Upper lobe of left lung (tissue), 6 donors: Measurements from ENCODE around the gene KCNJ5. TPM values are rescaled to one million over a fixed set of nuclear protein-coding genes. Genes with fewer than 3 reads are reported as not detected.

Experiments used
- ATAC-seq, 2 donors: fragments of 200-7000 bp; cut with Tn5 transposase; one replicate each; pipeline ENCODE4 v1.9.1; 2022; ENCODE audit warnings: mild to moderate bottlenecking in 2 of 2, moderate library complexity in 2 of 2; ENCODE audit not compliant: low FRiP score in 2 of 2
- DNase-seq, 2 donors: peaks; one replicate each; pipeline ENCODE4 v3.0.0-alpha.2; 2019 to 2020
- H3K27ac ChIP-seq, 4 donors: fragments of 200-600 bp; sonication (generic); one replicate each; pipeline ENCODE4 v1.5.1; 2016 to 2019
- H3K27me3 ChIP-seq, 4 donors: fragments of 200-600 bp; sonication (generic); one replicate each; pipeline ENCODE4 v1.5.1; 2017 to 2019
- H3K36me3 ChIP-seq, 4 donors: fragments of 200-600 bp; sonication (generic); one replicate each; pipeline ENCODE4 v1.5.1; 2016 to 2019
- H3K4me1 ChIP-seq, 4 donors: fragments of 200-600 bp; sonication (generic); one replicate each; pipeline ENCODE4 v1.5.1; 2018 to 2019
- H3K4me3 ChIP-seq, 4 donors: fragments of 200-600 bp; sonication (generic); one replicate each; pipeline ENCODE4 v1.5.1; 2017 to 2019; ENCODE audit warnings: mild to moderate bottlenecking in 2 of 4, moderate library complexity in 1 of 4
- H3K9me3 ChIP-seq, 4 donors: fragments of 200-600 bp; sonication (generic); one replicate each; pipeline ENCODE4 v1.5.1; 2018 to 2019
- EP300 ChIP-seq, 4 donors: sonication (generic); formaldehyde crosslinking; IDR thresholded peaks; one replicate each; pipeline ENCODE4 v1.5.1; 2017; ENCODE audit warnings: antibody characterized with exemption in 4 of 4, control low read depth in 2 of 4
- POLR2A ChIP-seq, 4 donors: fragments of 450-650 bp; IDR thresholded peaks; one replicate each; pipeline ENCODE4 v1.5.1; 2016 to 2017; ENCODE audit warnings: antibody characterized with exemption in 4 of 4, mild to moderate bottlenecking in 2 of 4
- POLR2AphosphoS5 ChIP-seq, 2 donors: sonication (generic); formaldehyde crosslinking; IDR thresholded peaks; one replicate each; pipeline ENCODE4 v1.5.1; 2017; ENCODE audit warnings: antibody characterized with exemption in 2 of 2
- WGBS, 2 donors: methylation state at CpG; one replicate each; pipeline ENCODE4 v1.1.5; 2017 to 2018; 5-methylcytosine and 5-hydroxymethylcytosine counted together
- total RNA-seq, 6 donors: library from RNA; depleted of rRNA in 4 of 6; stranded (reverse); fragments of >200 nt in 4 of 6; gene quantifications; one replicate each; pipeline versions ENCODE4 v1.1.0 to v1.2.1, GENCODE V29; 2016 to 2021
- TF ChIP-seq, protein P1 (sequence below), 6 experiments: fragments of 450-650 bp in 4 of 6; fragments of 200-600 bp in 2 of 6; sonication (generic) in 2 of 6; IDR thresholded peaks; one replicate each; pipeline ENCODE4 v1.5.1; 2016 to 2019; ENCODE audit warnings: antibody characterized with exemption in 6 of 6
- donor health status: DM: no; HTN: no; CAD: no; lungs with moderate emphysema.
- donor health status: DM: no; HTN: yes; CAD: no; lungs with severe emphysema.

The KCNJ5 gene
- total RNA-seq, 6 donors from 2014 or later = 1.5 to 7.5 (median 4.9) TPM

DNA sequence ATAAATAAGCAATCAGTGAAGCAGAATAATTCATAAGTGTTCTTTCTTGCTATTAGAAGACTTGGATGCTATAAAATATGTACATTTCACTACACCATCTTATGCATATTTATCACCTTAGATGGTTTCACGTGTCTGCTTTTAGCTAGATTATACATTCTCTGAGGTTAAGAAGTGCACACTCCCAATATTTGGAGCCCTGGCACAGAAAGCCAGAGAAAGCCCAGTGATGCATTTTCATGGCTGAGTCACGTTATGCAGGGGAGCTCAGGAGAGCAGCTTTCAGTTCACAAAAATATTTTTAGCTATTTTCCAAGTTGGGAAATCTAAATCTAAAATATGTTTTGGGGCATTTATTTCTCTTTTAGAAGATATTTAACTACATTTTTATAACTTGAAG, 56.6 kb downstream of the KCNJ5 start:
- ATAC-seq (no peak), DNase-seq (no peak)
- WGBS, 2 donors = 87 to 92% methylated on average over 2 of the region's 2 CpGs
- no peaks in the 10 kb centered on the region for H3K4me1 ChIP-seq
- H3K4me3 ChIP-seq = no peak overlapping the region
- TF ChIP-seq EP300 (IDR thresholded peaks at IDR 0.05) = no peak
- TF ChIP-seq POLR2A (IDR thresholded peaks at IDR 0.05) = no peak
- TF ChIP-seq POLR2AphosphoS5 (IDR thresholded peaks at IDR 0.05) = no peak
- TF ChIP-seq, protein P1, sequence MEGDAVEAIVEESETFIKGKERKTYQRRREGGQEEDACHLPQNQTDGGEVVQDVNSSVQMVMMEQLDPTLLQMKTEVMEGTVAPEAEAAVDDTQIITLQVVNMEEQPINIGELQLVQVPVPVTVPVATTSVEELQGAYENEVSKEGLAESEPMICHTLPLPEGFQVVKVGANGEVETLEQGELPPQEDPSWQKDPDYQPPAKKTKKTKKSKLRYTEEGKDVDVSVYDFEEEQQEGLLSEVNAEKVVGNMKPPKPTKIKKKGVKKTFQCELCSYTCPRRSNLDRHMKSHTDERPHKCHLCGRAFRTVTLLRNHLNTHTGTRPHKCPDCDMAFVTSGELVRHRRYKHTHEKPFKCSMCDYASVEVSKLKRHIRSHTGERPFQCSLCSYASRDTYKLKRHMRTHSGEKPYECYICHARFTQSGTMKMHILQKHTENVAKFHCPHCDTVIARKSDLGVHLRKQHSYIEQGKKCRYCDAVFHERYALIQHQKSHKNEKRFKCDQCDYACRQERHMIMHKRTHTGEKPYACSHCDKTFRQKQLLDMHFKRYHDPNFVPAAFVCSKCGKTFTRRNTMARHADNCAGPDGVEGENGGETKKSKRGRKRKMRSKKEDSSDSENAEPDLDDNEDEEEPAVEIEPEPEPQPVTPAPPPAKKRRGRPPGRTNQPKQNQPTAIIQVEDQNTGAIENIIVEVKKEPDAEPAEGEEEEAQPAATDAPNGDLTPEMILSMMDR (IDR thresholded peaks at IDR 0.05) = no peak
- no peak overlapping the region for H3K27ac ChIP-seq
- H3K36me3 ChIP-seq = no peaks in the 10 kb centered on the region
- no peaks in the 10 kb centered on the region for H3K9me3 ChIP-seq
- H3K27me3 ChIP-seq = no peaks in the 10 kb centered on the region

DNA sequence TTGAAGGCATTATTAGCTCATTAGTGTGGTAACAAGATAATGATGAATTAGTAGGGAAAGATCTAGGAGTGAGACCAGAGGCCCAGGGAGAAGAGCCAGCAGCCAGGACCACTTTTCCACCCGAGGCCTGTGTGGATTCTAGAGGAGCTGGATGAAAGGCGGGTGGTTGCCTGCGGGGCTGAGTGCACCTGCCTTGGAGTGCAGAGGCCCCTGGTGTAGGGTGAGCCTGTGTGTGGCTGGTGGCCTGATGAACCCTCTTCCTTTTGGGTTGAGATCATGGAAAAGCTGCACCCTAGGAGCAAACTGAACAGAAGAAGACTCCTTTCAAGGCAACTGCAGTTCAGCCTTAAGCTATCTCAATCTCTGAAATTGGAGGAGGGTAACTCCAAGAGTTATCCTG, 57.4 kb downstream of the KCNJ5 start:
- H3K27me3 ChIP-seq = no peaks in the 10 kb centered on the region
- no peaks in the 10 kb centered on the region for H3K36me3 ChIP-seq
- no peak for DNase-seq
- H3K4me3 ChIP-seq = no peak overlapping the region
- peak in 1 of 2 donors; percentile 56 for ATAC-seq
- TF ChIP-seq, protein P1 (IDR thresholded peaks at IDR 0.05) = no peak
- no peak for TF ChIP-seq POLR2AphosphoS5 (IDR thresholded peaks at IDR 0.05)
- TF ChIP-seq EP300 (IDR thresholded peaks at IDR 0.05) = no peak
- TF ChIP-seq POLR2A (IDR thresholded peaks at IDR 0.05) = no peak
- no peaks in the 10 kb centered on the region for H3K9me3 ChIP-seq
- 56 to 60% methylated on average over 3 of the region's 3 CpGs for WGBS, 2 donors
- H3K4me1 ChIP-seq = no peaks in the 10 kb centered on the region
- no peak overlapping the region for H3K27ac ChIP-seq

DNA sequence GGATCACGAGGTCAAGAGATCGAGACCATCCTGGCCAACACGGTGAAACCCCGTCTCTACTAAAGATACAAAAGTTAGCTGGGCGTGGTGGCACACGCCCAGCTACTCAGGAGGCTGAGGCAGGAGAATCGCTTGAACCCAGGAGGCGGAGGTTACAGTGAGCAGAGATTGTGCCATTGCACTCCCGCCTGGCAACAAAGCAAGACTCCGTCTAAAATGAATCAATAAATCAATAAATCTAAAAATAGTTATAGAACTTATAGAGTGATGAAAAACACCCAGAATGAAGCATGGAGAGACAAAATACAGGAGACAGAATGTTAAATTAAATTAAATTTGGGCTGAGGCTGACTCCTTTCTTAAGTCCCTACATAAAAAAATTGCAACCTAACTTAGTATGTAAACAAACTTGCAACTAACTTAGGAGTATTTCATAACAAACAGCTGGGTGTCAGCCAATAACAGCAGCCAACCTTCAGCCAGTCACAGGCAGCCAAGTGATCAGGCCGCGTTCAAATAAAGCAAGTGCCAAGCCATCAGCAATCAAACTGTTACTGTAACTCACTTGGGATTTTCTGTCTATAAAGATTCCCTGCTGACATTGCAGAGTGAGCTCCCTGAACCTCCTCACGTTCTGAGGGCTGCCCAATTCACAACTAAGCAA, 58.8 kb downstream of the KCNJ5 start:
- Histone ChIP-seq H3K27me3 (no peaks in the 10 kb centered on the region), H3K4me1 (no peaks in the 10 kb centered on the region), H3K4me3 (no peak overlapping the region), H3K27ac (no peak overlapping the region), H3K9me3 (no peaks in the 10 kb centered on the region), H3K36me3 (no peaks in the 10 kb centered on the region)
- ATAC-seq = no peak
- DNase-seq = no peak
- TF ChIP-seq POLR2AphosphoS5 (IDR thresholded peaks at IDR 0.05) = no peak
- TF ChIP-seq POLR2A (IDR thresholded peaks at IDR 0.05) = no peak
- no peak for TF ChIP-seq EP300 (IDR thresholded peaks at IDR 0.05)
- TF ChIP-seq, protein P1 (IDR thresholded peaks at IDR 0.05) = no peak
- 72 to 85% methylated on average over 13 of the region's 13 CpGs for WGBS, 2 donors

DNA sequence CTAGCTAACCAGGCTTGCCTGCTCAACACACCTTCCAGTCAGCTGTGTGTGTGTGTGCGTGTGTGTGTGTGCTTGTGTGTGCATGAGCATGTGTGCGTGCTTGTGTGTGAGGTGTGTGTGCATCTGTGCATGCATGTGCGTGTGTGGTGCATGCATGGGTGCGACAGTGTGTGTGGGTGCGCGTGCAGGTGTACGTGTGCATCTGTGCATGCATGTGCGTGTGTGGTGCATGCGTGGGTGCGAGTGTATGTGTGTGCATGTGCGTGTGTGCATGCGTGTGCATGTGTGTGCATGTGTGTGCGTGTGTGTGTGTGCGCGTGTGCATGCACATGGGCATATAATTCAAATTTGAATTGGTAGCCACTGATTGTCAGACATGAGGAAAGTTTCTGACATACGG, 62.0 kb downstream of the KCNJ5 start:
- DNase-seq (no peak), ATAC-seq (peak in 1 of 2 donors; percentile 21)
- Histone ChIP-seq H3K9me3 (no peaks in the 10 kb centered on the region), H3K27ac (no peak overlapping the region), H3K4me1 (no peaks in the 10 kb centered on the region), H3K4me3 (no peak overlapping the region), H3K27me3 (no peaks in the 10 kb centered on the region), H3K36me3 (no peaks in the 10 kb centered on the region)
- TF ChIP-seq POLR2A (IDR thresholded peaks at IDR 0.05) (no peak), POLR2AphosphoS5 (IDR thresholded peaks at IDR 0.05) (no peak), EP300 (IDR thresholded peaks at IDR 0.05) (no peak)
- TF ChIP-seq, protein P1 (IDR thresholded peaks at IDR 0.05) = no peak
- WGBS, 2 donors = 91 to 93% methylated on average over 16 of the region's 16 CpGs

DNA sequence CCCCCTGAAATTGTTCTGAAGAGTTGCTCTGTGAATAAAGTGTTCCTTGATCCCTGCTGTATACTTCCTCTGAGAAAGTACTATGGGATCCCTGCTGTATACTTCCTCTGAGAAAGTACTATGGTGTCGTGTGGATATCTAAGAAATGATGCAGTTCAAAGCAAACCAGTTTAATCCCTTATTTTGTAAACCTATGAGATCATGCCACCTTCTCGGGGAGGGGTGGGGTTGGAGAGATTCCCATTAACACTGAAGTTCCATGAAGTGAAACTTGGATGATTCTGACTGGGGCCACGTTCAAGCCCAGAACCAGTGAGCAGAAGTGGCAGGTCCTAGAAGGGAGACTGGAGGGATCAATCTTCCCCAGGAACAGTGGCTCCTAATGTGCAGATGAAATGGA, 64.5 kb downstream of the KCNJ5 start:
- TF ChIP-seq, protein P1 (IDR thresholded peaks at IDR 0.05) = no peak
- TF ChIP-seq POLR2A (IDR thresholded peaks at IDR 0.05) = no peak
- no peak for TF ChIP-seq POLR2AphosphoS5 (IDR thresholded peaks at IDR 0.05)
- no peak for TF ChIP-seq EP300 (IDR thresholded peaks at IDR 0.05)
- DNase-seq (no peak), ATAC-seq (no peak)
- WGBS, 2 donors = 55 to 61% methylated on average over 3 of the region's 3 CpGs
- Histone ChIP-seq H3K4me1 (no peaks in the 10 kb centered on the region), H3K36me3 (no peaks in the 10 kb centered on the region), H3K27me3 (no peaks in the 10 kb centered on the region), H3K4me3 (no peak overlapping the region), H3K9me3 (no peaks in the 10 kb centered on the region), H3K27ac (no peak overlapping the region)
